SK-N-SH (cell line): ENCODE measurements around the gene PCDHGA11. TPM values are rescaled to one million over a fixed set of nuclear protein-coding genes. Genes with fewer than 3 reads are reported as not detected.

Experiments
- CTCF ChIA-PET: fragments of 300-600, 350-600 bp; formaldehyde crosslinking; extraction: SDS; loops from one replicate; lab custom pipeline; 2021; lab: Yijun Ruan, JAX
- POLR2A ChIA-PET: fragments of 350-600 bp; sonication (Branson Sonifier 250); formaldehyde crosslinking; extraction: SDS; loops from one replicate; lab custom pipeline; 2020; ENCODE audit warnings: antibody characterized with exemption, inconsistent platforms; lab: Yijun Ruan, JAX
- DNase-seq: peaks from one replicate; pipeline ENCODE4 v3.0.0; 2012
- H2AFZ ChIP-seq: fragments of 200-600 bp; sonication (generic); 2 replicates; pipeline ENCODE4 v1.8.1; 2016; ENCODE audit warnings: antibody characterized with exemption, mild to moderate bottlenecking, low read depth
- H3F3A ChIP-seq: fragments of 200-600 bp; sonication (generic); replicated peaks from 2 replicates; pipeline ENCODE3; 2016; ENCODE audit warnings: antibody characterized with exemption, mild to moderate bottlenecking; ENCODE audit not compliant: insufficient read depth
- H3K27ac ChIP-seq, 2 experiments: fragments of 200-500 bp in 1 of 2; fragments of 200-600 bp in 1 of 2; sonication (Bioruptor generic) in 1 of 2; sonication (generic), shearing (Covaris generic) in 1 of 2; 2 replicates each; pipeline versions ENCODE4 v1.5.1 to v1.6.1; 2014 to 2016; ENCODE audit warnings: low read depth in 2 of 2, inconsistent platforms in 1 of 2, low read length in 1 of 2, mild to moderate bottlenecking in 1 of 2, mixed read lengths in 1 of 2
- H3K27me3 ChIP-seq: fragments of 200-600 bp; sonication (generic), shearing (Covaris generic); 2 replicates; pipeline ENCODE4 v1.6.1; 2016; ENCODE audit warnings: mixed run types; ENCODE audit not compliant: insufficient read depth
- H3K36me3 ChIP-seq, 2 experiments: fragments of 200-500 bp in 1 of 2; fragments of 200-600 bp in 1 of 2; sonication (Bioruptor generic) in 1 of 2; sonication (generic) in 1 of 2; replicated peaks in 1 of 2; 2 replicates each; pipeline versions ENCODE3 to v1.5.1; 2014 to 2016; ENCODE audit warnings: low read length in 1 of 2, mild to moderate bottlenecking in 1 of 2; ENCODE audit not compliant: insufficient read depth in 2 of 2, control insufficient read depth in 1 of 2
- H3K4me1 ChIP-seq, 2 experiments: fragments of 200-500 bp in 1 of 2; fragments of 200-600 bp in 1 of 2; sonication (Bioruptor generic) in 1 of 2; sonication (generic), shearing (Covaris generic) in 1 of 2; 2 replicates each; pipeline versions ENCODE4 v1.5.1 to v1.6.1; 2014 to 2016; ENCODE audit warnings: low read depth in 1 of 2, low read length in 1 of 2, mixed run types in 1 of 2; ENCODE audit not compliant: insufficient read depth in 2 of 2, control insufficient read depth in 1 of 2
- H3K4me2 ChIP-seq: fragments of 200-600 bp; sonication (generic), shearing (Covaris generic); 2 replicates; pipeline ENCODE4 v1.6.1; 2017; ENCODE audit warnings: mixed run types
- H3K4me3 ChIP-seq, 2 experiments: fragments of 200-500 bp in 1 of 2; fragments of 200-600 bp in 1 of 2; sonication (Bioruptor generic) in 1 of 2; sonication (generic), shearing (Covaris generic) in 1 of 2; 2 replicates each; pipeline versions ENCODE4 v1.5.1 to v1.8.1; 2014 to 2016; ENCODE audit warnings: low read depth in 2 of 2, inconsistent platforms in 1 of 2, low read length in 1 of 2, mild to moderate bottlenecking in 1 of 2, mixed read lengths in 1 of 2, moderate library complexity in 1 of 2
- H3K79me2 ChIP-seq: fragments of 200-600 bp; sonication (generic); 2 replicates; pipeline ENCODE4 v1.8.1; 2017; ENCODE audit warnings: mild to moderate bottlenecking; ENCODE audit not compliant: insufficient read depth
- H3K9ac ChIP-seq: fragments of 200-600 bp; sonication (generic); 2 replicates; pipeline ENCODE4 v1.6.1; 2017; ENCODE audit warnings: mixed run types
- H3K9me2 ChIP-seq: fragments of 200-600 bp; sonication (generic); 2 replicates; pipeline ENCODE4 v1.6.1; 2017; ENCODE audit warnings: mixed run types
- H3K9me3 ChIP-seq: fragments of 200-600 bp; sonication (generic); 2 replicates; pipeline ENCODE4 v1.6.1; 2017; ENCODE audit warnings: mixed run types, mild to moderate bottlenecking, moderate library complexity
- H4K20me1 ChIP-seq: fragments of 200-600 bp; sonication (generic); 2 replicates; pipeline ENCODE4 v1.6.1; 2017; ENCODE audit warnings: mild to moderate bottlenecking, mixed run types; ENCODE audit not compliant: insufficient read depth
- CHD2 ChIP-seq: fragments of 150-350 bp; IDR thresholded peaks from 2 replicates; pipeline ENCODE4 v1.6.1; 2018; ENCODE audit warnings: low read length; ENCODE audit not compliant: partially characterized antibody
- CTCF ChIP-seq: fragments of 200-600 bp; sonication (generic); IDR thresholded peaks from 2 replicates; pipeline ENCODE4 v1.6.1; 2017; ENCODE audit warnings: antibody characterized with exemption, mild to moderate bottlenecking, moderate library complexity
- ELF1 ChIP-seq: IDR thresholded peaks from 2 replicates; pipeline ENCODE4 v1.4.0; 2012
- EZH2phosphoT487 ChIP-seq: fragments of 200-600 bp; sonication (generic); IDR thresholded peaks from 2 replicates; pipeline ENCODE4 v1.6.1; 2017; ENCODE audit warnings: low read depth, mixed run types, mild to moderate bottlenecking, antibody characterized with exemption, moderate library complexity, borderline replicate concordance
- FOXM1 ChIP-seq: IDR thresholded peaks from 2 replicates; pipeline ENCODE4 v1.4.0; 2012; ENCODE audit warnings: low read depth, mild to moderate bottlenecking
- GATA2 ChIP-seq: sonication (generic); formaldehyde crosslinking; IDR thresholded peaks from 2 replicates; pipeline ENCODE4 v1.5.0; 2020; ENCODE audit warnings: mild to moderate bottlenecking, missing genetic modification reagents
- JUND ChIP-seq: IDR thresholded peaks from 2 replicates; pipeline ENCODE4 v1.4.0; 2012
- MAX ChIP-seq: IDR thresholded peaks from 2 replicates; pipeline ENCODE4 v1.4.0; 2012; ENCODE audit warnings: low read depth
- MEF2A ChIP-seq: IDR thresholded peaks from 2 replicates; pipeline ENCODE4 v1.4.0; 2012; ENCODE audit warnings: low read depth, borderline replicate concordance
- PBX3 ChIP-seq: IDR thresholded peaks from 2 replicates; pipeline ENCODE4; 2012
- RFX5 ChIP-seq: IDR thresholded peaks from 2 replicates; pipeline ENCODE4 v1.6.1; 2012; ENCODE audit warnings: mild to moderate bottlenecking, improper control_type of control experiment, low read length
- SMC3 ChIP-seq: IDR thresholded peaks from 2 replicates; pipeline ENCODE4 v1.6.1; 2012; ENCODE audit warnings: low read depth, low read length, improper control_type of control experiment
- TCF12 ChIP-seq: IDR thresholded peaks from 2 replicates; pipeline ENCODE4 v1.4.0; 2012
- YY1 ChIP-seq: IDR thresholded peaks from 2 replicates; pipeline ENCODE4 v1.4.0; 2012; ENCODE audit warnings: low read depth, mild to moderate bottlenecking
- ZBTB33 ChIP-seq: IDR thresholded peaks from 2 replicates; pipeline ENCODE4 v1.4.0; 2012; ENCODE audit warnings: low read depth, borderline replicate concordance
- WGBS: methylation state at CpG from one replicate; pipeline ENCODE4 v1.1.6; 2017; ENCODE audit warnings: low lambda C conversion rate; 5-methylcytosine and 5-hydroxymethylcytosine counted together
- polyA plus RNA-seq, 3 experiments: library from polyadenylated mRNA; depleted of rRNA; stranded (reverse); fragments of >200 nt; gene quantifications; 2 replicates each; pipeline ENCODE4 v1.2.3, GENCODE V29; 2012
- TF ChIP-seq, protein P1 (sequence below): IDR thresholded peaks from 2 replicates; pipeline ENCODE4 v1.6.1; 2012; ENCODE audit warnings: mild to moderate bottlenecking, low read depth, low read length, moderate library complexity

PCDHGA11 gene
- polyA plus RNA-seq, 1 of the 3 experiments (the other 2 are of a cell fraction): 0.18 TPM

DNA sequence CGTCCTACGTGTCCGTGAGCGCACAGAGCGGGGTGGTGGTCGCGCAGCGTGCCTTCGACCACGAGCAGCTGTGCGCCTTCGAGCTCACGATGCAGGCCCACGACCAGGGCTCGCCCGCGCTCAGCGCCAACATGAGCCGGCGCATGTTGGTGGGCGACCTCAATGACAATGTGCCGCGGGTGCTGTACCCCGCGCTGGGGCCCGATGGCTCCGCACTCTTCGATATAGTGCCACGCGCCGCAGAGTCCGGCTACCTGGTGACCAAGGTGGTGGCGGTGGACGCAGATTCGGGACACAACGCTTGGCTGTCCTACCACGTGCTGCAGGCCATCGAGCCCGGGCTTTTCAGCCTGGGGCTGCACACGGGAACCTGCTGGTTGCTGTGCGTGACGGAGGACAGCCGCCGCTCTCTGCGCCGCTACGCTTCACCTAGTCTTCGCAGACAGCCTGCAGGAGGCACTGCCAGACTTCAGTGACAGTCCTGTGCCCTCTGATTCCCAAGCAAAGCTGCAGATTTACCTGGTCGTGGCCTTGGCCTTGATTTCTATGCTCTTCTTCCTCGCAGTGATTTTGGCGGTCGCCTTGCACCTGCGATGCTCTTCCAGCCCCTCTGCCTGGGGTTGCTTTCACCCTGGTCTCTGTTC is 7.1 kb downstream of the PCDHGA11 start (continued):
- no peak for TF ChIP-seq FOXM1
- no peak for TF ChIP-seq GATA2 (CRISPR knock-in tag)
- no peak for TF ChIP-seq JUND
- TF ChIP-seq CTCF: no peak
- TF ChIP-seq MEF2A: no peak

DNA sequence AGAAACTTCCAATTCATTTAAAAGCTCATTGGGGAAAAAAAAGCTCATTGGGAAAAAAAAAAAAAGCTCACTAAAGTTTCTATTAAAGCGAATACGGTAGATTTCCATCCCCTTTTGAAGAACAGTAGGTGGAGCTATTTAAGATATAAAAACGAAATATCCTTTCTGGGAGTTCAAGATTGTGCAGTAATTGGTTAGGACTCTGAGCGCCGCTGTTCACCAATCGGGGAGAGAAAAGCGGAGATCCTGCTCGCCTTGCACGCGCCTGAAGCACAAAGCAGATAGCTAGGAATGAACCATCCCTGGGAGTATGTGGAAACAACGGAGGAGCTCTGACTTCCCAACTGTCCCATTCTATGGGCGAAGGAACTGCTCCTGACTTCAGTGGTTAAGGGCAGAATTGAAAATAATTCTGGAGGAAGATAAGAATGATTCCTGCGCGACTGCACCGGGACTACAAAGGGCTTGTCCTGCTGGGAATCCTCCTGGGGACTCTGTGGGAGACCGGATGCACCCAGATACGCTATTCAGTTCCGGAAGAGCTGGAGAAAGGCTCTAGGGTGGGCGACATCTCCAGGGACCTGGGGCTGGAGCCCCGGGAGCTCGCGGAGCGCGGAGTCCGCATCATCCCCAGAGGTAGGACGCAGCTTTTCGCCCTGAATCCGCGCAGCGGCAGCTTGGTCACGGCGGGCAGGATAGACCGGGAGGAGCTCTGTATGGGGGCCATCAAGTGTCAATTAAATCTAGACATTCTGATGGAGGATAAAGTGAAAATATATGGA is 9.7 kb downstream of the PCDHGA11 start, which contains the start of gene PCDHGA12:
TSS of gene PCDHGA12 (plus strand) at position 176 of the 782 bp plus-strand sequence. CDS start at position 429, 253 bp downstream.
- Histone ChIP-seq H4K20me1 (no peaks in the 10 kb centered on the region), H3K4me1 (no peaks in the 10 kb centered on the region), H3K36me3 (peaks cover 3 to 38% of the 10 kb centered on the region in 2 experiments), H3K9ac (no peak within 1 kb of the TSS), H3K27me3 (no peaks in the 10 kb centered on the region), H3F3A (peaks cover 8% of the 10 kb centered on the region), H3K9me2 (no peaks in the 10 kb centered on the region), H3K4me3 (peak within 1 kb of the TSS in 1 of 2 experiments; percentile 15; a peak in 1 of 4 replicates), H3K27ac (no peak within 1 kb of the TSS), H3K4me2 (no peak within 1 kb of the TSS), H3K79me2 (peaks cover 9% of the 10 kb centered on the region; the same call in 1 of the 2 replicates), H2AFZ (no peak within 1 kb of the TSS), H3K9me3 (0 out of 2 replicates have a peak, but pooled peaks cover 5% of the 10 kb centered on the region)
- CTCF ChIA-PET: interaction anchor here (1.1 to 2.5 kb wide), 4 partner anchors 13 to 133 kb away, joined by 3 to 8 read pairs (median 6); partner anchors contain the start of gene PCDHGB7
- no peak for DNase-seq
- POLR2A ChIA-PET: no interaction called here
- TF ChIP-seq SMC3: no peak
- TF ChIP-seq CTCF: no peak
- no peak for TF ChIP-seq EZH2phosphoT487
- no peak for TF ChIP-seq ELF1
- no peak for TF ChIP-seq FOXM1
- TF ChIP-seq JUND: no peak
- TF ChIP-seq CHD2: no peak
- no peak for TF ChIP-seq TCF12
- no peak for TF ChIP-seq RFX5
- TF ChIP-seq MAX: no peak
- TF ChIP-seq, protein P1, sequence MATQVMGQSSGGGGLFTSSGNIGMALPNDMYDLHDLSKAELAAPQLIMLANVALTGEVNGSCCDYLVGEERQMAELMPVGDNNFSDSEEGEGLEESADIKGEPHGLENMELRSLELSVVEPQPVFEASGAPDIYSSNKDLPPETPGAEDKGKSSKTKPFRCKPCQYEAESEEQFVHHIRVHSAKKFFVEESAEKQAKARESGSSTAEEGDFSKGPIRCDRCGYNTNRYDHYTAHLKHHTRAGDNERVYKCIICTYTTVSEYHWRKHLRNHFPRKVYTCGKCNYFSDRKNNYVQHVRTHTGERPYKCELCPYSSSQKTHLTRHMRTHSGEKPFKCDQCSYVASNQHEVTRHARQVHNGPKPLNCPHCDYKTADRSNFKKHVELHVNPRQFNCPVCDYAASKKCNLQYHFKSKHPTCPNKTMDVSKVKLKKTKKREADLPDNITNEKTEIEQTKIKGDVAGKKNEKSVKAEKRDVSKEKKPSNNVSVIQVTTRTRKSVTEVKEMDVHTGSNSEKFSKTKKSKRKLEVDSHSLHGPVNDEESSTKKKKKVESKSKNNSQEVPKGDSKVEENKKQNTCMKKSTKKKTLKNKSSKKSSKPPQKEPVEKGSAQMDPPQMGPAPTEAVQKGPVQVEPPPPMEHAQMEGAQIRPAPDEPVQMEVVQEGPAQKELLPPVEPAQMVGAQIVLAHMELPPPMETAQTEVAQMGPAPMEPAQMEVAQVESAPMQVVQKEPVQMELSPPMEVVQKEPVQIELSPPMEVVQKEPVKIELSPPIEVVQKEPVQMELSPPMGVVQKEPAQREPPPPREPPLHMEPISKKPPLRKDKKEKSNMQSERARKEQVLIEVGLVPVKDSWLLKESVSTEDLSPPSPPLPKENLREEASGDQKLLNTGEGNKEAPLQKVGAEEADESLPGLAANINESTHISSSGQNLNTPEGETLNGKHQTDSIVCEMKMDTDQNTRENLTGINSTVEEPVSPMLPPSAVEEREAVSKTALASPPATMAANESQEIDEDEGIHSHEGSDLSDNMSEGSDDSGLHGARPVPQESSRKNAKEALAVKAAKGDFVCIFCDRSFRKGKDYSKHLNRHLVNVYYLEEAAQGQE: no peak
- TF ChIP-seq PBX3: no peak
- TF ChIP-seq ZBTB33: no peak
- no peak for TF ChIP-seq YY1
- WGBS: 87% methylated on average over 33 of the region's 33 CpGs
